ENCODE measurements around the gene CCT6B.

- TF ChIP-seq, protein P1, sequence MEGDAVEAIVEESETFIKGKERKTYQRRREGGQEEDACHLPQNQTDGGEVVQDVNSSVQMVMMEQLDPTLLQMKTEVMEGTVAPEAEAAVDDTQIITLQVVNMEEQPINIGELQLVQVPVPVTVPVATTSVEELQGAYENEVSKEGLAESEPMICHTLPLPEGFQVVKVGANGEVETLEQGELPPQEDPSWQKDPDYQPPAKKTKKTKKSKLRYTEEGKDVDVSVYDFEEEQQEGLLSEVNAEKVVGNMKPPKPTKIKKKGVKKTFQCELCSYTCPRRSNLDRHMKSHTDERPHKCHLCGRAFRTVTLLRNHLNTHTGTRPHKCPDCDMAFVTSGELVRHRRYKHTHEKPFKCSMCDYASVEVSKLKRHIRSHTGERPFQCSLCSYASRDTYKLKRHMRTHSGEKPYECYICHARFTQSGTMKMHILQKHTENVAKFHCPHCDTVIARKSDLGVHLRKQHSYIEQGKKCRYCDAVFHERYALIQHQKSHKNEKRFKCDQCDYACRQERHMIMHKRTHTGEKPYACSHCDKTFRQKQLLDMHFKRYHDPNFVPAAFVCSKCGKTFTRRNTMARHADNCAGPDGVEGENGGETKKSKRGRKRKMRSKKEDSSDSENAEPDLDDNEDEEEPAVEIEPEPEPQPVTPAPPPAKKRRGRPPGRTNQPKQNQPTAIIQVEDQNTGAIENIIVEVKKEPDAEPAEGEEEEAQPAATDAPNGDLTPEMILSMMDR (IDR thresholded peaks at IDR 0.05; ENCODE audit: borderline replicate concordance, extremely low read depth, low read length, poor library complexity, severe bottlenecking): no peak
- TF ChIP-seq EZH2 (IDR thresholded peaks at IDR 0.05; ENCODE audit: borderline replicate concordance, low read depth, low read length, severe bottlenecking): no peak
Observed at GRCh38 chr17:34980353-34980680, 19.1 kb upstream of the CCT6B start, which contains the start of gene LIG3.

Data from DND-41 (cell line).